Activated T-cell treated with anti-CD3 and anti-CD28 coated beads, Interleukin-2, amount 50 U/mL, for 24 hours (primary cell): ENCODE data around the gene GAB1.
A peak's percentile ranks its signal among the peaks of the same experiment; 100 is the strongest.

ENCODE experiments used
- DNase-seq: peaks from one replicate; pipeline ENCODE4 v3.0.0-alpha.2; 2020
- H3K27ac Mint-ChIP-seq: 2 replicates; pipeline ENCODE4 v1.8.0; 2020; ENCODE audit warnings: mild to moderate bottlenecking, mixed read lengths
- H3K27me3 Mint-ChIP-seq: 2 replicates; pipeline ENCODE4 v1.8.0; 2020; ENCODE audit warnings: mixed read lengths
- H3K36me3 Mint-ChIP-seq: 2 replicates; pipeline ENCODE4 v1.8.0; 2020; ENCODE audit warnings: low read depth, mixed read lengths
- H3K4me1 Mint-ChIP-seq: 2 replicates; pipeline ENCODE4 v1.8.0; 2020; ENCODE audit warnings: low read depth, mixed read lengths
- H3K4me3 Mint-ChIP-seq: 2 replicates; pipeline ENCODE4 v1.8.0; 2020; ENCODE audit warnings: mild to moderate bottlenecking, moderate library complexity, mixed read lengths
- H3K9me3 Mint-ChIP-seq: 2 replicates; pipeline ENCODE4 v1.8.0; 2020; ENCODE audit warnings: mixed read lengths

Gene GAB1

GRCh38 chr4:143336781-143337599, at the start of gene GAB1:
TSS of gene GAB1 (plus strand) at chr4:143336876. CDS start at chr4:143337189, 313 bp downstream.
- peaks cover 8% of the 10 kb centered on the region for H3K4me1 Mint-ChIP-seq
- H3K4me3 Mint-ChIP-seq, result peak within 1 kb of the TSS; percentile 81
- H3K36me3 Mint-ChIP-seq, result no peaks in the 10 kb centered on the region
- no peaks in the 10 kb centered on the region for H3K9me3 Mint-ChIP-seq
- H3K27me3 Mint-ChIP-seq, result peaks cover 66% of the 10 kb centered on the region
- no peak within 1 kb of the TSS for H3K27ac Mint-ChIP-seq
- DNase-seq, result peak; percentile 60

GRCh38 chr4:143287572-143287923, 49.1 kb upstream of the GAB1 start:
- Mint-ChIP-seq H3K27ac (no peak overlapping the region), H3K4me3 (no peak overlapping the region)

GRCh38 chr4:143288171-143288570, 48.5 kb upstream of the GAB1 start:
- peaks cover 2% of the 10 kb centered on the region for H3K27me3 Mint-ChIP-seq
- DNase-seq, result no peak
- no peak overlapping the region for H3K4me3 Mint-ChIP-seq
- H3K9me3 Mint-ChIP-seq, result no peaks in the 10 kb centered on the region
- H3K27ac Mint-ChIP-seq, result no peak overlapping the region
- H3K4me1 Mint-ChIP-seq, result no peaks in the 10 kb centered on the region
- no peaks in the 10 kb centered on the region for H3K36me3 Mint-ChIP-seq

More at GRCh38 chr4:143287572-143287923, 49.1 kb upstream of the GAB1 start:
- Mint-ChIP-seq H3K27me3 (peaks cover 2% of the 10 kb centered on the region), H3K36me3 (no peaks in the 10 kb centered on the region), H3K9me3 (no peaks in the 10 kb centered on the region), H3K4me1 (no peaks in the 10 kb centered on the region)
- no peak for DNase-seq

- Mint-ChIP-seq H3K27ac (no peak overlapping the region), H3K9me3 (no peaks in the 10 kb centered on the region), H3K27me3 (peaks cover 2% of the 10 kb centered on the region), H3K4me1 (no peaks in the 10 kb centered on the region), H3K4me3 (no peak overlapping the region), H3K36me3 (no peaks in the 10 kb centered on the region)
- no peak for DNase-seq
These were observed 47.3 kb upstream of the GAB1 start for GRCh38 chr4:143289370-143289769.

- Mint-ChIP-seq H3K27me3 (no peaks in the 10 kb centered on the region), H3K36me3 (no peaks in the 10 kb centered on the region), H3K9me3 (no peaks in the 10 kb centered on the region), H3K27ac (no peak overlapping the region), H3K4me3 (no peak overlapping the region), H3K4me1 (peaks cover 1% of the 10 kb centered on the region)
- DNase-seq, result no peak
These were observed 45.4 kb upstream of the GAB1 start for GRCh38 chr4:143291314-143291713.

GRCh38 chr4:143292858-143293257, 43.8 kb upstream of the GAB1 start:
- Mint-ChIP-seq H3K27me3 (no peaks in the 10 kb centered on the region), H3K9me3 (no peaks in the 10 kb centered on the region), H3K4me3 (no peak overlapping the region), H3K27ac (no peak overlapping the region), H3K4me1 (peaks cover 1% of the 10 kb centered on the region), H3K36me3 (no peaks in the 10 kb centered on the region)
- no peak for DNase-seq

GRCh38 chr4:143294310-143294709, 42.4 kb upstream of the GAB1 start:
- Mint-ChIP-seq H3K36me3 (no peaks in the 10 kb centered on the region), H3K9me3 (no peaks in the 10 kb centered on the region), H3K27ac (no peak overlapping the region), H3K27me3 (no peaks in the 10 kb centered on the region), H3K4me3 (no peak overlapping the region), H3K4me1 (peaks cover 1% of the 10 kb centered on the region)
- no peak for DNase-seq

GRCh38 chr4:143294710-143295275, 41.9 kb upstream of the GAB1 start:
- H3K9me3 Mint-ChIP-seq, result no peaks in the 10 kb centered on the region
- peaks cover 1% of the 10 kb centered on the region for H3K4me1 Mint-ChIP-seq
- no peak overlapping the region for H3K4me3 Mint-ChIP-seq
- H3K27ac Mint-ChIP-seq, result no peak overlapping the region
- H3K36me3 Mint-ChIP-seq, result no peaks in the 10 kb centered on the region
- H3K27me3 Mint-ChIP-seq, result no peaks in the 10 kb centered on the region
- DNase-seq, result no peak

- peaks cover 1% of the 10 kb centered on the region for H3K4me1 Mint-ChIP-seq
- no peak overlapping the region for H3K27ac Mint-ChIP-seq
- H3K9me3 Mint-ChIP-seq, result no peaks in the 10 kb centered on the region
- H3K27me3 Mint-ChIP-seq, result peaks cover 4% of the 10 kb centered on the region
- no peak for DNase-seq
- no peaks in the 10 kb centered on the region for H3K36me3 Mint-ChIP-seq
- no peak overlapping the region for H3K4me3 Mint-ChIP-seq
These were observed 40.1 kb upstream of the GAB1 start for GRCh38 chr4:143296397-143297067.

- Mint-ChIP-seq H3K27me3 (peaks cover 7% of the 10 kb centered on the region), H3K27ac (no peak overlapping the region), H3K9me3 (no peaks in the 10 kb centered on the region)
These were observed 35.8 kb upstream of the GAB1 start for GRCh38 chr4:143300860-143301259.

GRCh38 chr4:143302536-143302935, 34.1 kb upstream of the GAB1 start:
- Mint-ChIP-seq H3K36me3 (no peaks in the 10 kb centered on the region), H3K27ac (no peak overlapping the region), H3K4me1 (no peaks in the 10 kb centered on the region), H3K27me3 (peaks cover 7% of the 10 kb centered on the region), H3K9me3 (no peaks in the 10 kb centered on the region), H3K4me3 (no peak overlapping the region)
- DNase-seq, result no peak

More at GRCh38 chr4:143300860-143301259, 35.8 kb upstream of the GAB1 start:
- DNase-seq, result no peak
- no peak overlapping the region for H3K4me3 Mint-ChIP-seq
- no peaks in the 10 kb centered on the region for H3K36me3 Mint-ChIP-seq
- peaks cover 1% of the 10 kb centered on the region for H3K4me1 Mint-ChIP-seq

- Mint-ChIP-seq H3K27ac (no peak overlapping the region), H3K9me3 (no peaks in the 10 kb centered on the region), H3K4me1 (no peaks in the 10 kb centered on the region), H3K27me3 (peaks cover 2% of the 10 kb centered on the region), H3K4me3 (no peak overlapping the region), H3K36me3 (no peaks in the 10 kb centered on the region)
- DNase-seq, result no peak
These were observed 29.9 kb upstream of the GAB1 start for GRCh38 chr4:143306788-143307187.

GRCh38 chr4:143307531-143307930, 29.1 kb upstream of the GAB1 start:
- peaks cover 2% of the 10 kb centered on the region for H3K27me3 Mint-ChIP-seq
- H3K9me3 Mint-ChIP-seq, result no peaks in the 10 kb centered on the region
- no peaks in the 10 kb centered on the region for H3K4me1 Mint-ChIP-seq
- H3K36me3 Mint-ChIP-seq, result no peaks in the 10 kb centered on the region
- H3K4me3 Mint-ChIP-seq, result no peak overlapping the region
- DNase-seq, result no peak
- H3K27ac Mint-ChIP-seq, result no peak overlapping the region

- no peak overlapping the region for H3K4me3 Mint-ChIP-seq
These were observed 28.3 kb upstream of the GAB1 start for GRCh38 chr4:143308377-143308776.

GRCh38 chr4:143311924-143312323, 24.8 kb upstream of the GAB1 start:
- Mint-ChIP-seq H3K4me1 (no peaks in the 10 kb centered on the region), H3K4me3 (no peak overlapping the region), H3K27me3 (peaks cover 7% of the 10 kb centered on the region), H3K27ac (no peak overlapping the region), H3K9me3 (no peaks in the 10 kb centered on the region), H3K36me3 (no peaks in the 10 kb centered on the region)
- no peak for DNase-seq

More at GRCh38 chr4:143308377-143308776, 28.3 kb upstream of the GAB1 start:
- Mint-ChIP-seq H3K27me3 (no peaks in the 10 kb centered on the region), H3K36me3 (no peaks in the 10 kb centered on the region), H3K9me3 (no peaks in the 10 kb centered on the region), H3K27ac (no peak overlapping the region), H3K4me1 (no peaks in the 10 kb centered on the region)
- no peak for DNase-seq
